ENCODE results near the gene VCPKMT. TPM values are rescaled to one million over a fixed set of nuclear protein-coding genes. Genes with fewer than 3 reads are reported as not detected.

VCPKMT gene
- polyA plus RNA-seq, 1 experiment: 3.8 TPM

DNA sequence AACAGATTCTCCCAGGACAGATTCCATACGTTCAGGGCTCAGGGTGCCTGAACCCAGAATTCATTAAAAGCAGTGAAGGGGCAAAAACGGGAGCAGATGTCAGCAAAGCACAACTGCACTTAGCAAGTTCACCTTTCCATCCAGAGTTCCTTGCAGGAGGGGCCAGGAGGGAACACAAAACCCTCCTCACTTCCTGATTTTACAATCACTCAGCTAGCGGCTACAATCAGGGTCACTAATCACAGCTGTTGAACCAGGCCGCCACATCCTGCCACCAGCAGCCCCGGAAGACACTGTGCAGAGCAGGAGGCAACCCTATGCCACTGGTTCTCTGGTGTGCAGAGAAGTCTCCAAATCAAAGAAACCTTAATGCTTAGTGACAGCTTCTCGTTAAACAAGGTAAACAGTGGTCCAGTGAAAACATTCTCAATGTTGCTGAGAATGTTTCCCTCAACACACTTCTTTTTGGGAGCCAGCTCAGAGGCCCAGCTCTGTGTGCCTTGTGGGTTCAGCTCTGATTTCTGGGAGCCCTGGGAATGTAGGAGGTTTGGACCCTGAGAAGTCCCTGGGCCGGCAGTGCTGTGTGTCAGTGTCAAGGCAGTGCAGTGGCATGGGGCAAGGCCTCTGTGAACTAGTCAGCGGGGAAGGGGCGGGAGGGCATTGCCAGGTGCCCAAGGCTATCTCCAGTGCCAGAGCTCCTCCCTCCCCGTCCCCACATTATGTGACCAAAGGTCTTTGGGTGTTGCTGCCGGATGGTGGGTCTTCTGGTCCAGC lies 54.5 kb downstream of the VCPKMT start:
- TF ChIP-seq, protein P1, sequence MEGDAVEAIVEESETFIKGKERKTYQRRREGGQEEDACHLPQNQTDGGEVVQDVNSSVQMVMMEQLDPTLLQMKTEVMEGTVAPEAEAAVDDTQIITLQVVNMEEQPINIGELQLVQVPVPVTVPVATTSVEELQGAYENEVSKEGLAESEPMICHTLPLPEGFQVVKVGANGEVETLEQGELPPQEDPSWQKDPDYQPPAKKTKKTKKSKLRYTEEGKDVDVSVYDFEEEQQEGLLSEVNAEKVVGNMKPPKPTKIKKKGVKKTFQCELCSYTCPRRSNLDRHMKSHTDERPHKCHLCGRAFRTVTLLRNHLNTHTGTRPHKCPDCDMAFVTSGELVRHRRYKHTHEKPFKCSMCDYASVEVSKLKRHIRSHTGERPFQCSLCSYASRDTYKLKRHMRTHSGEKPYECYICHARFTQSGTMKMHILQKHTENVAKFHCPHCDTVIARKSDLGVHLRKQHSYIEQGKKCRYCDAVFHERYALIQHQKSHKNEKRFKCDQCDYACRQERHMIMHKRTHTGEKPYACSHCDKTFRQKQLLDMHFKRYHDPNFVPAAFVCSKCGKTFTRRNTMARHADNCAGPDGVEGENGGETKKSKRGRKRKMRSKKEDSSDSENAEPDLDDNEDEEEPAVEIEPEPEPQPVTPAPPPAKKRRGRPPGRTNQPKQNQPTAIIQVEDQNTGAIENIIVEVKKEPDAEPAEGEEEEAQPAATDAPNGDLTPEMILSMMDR (IDR thresholded peaks at IDR 0.05; ENCODE audit: insufficient read depth, low read depth, low read length): no peak
- ChIA-PET POLR2A (interaction anchor here (1.0 kb wide), 1 partner anchor 199 kb away, joined by 3 read pairs; no protein-coding TSS in a partner anchor), CTCF (interaction anchor here (1.1 to 4.0 kb wide), 5 partner anchors 23 to 209 kb away, joined by 3 to 25 read pairs (median 4); partner anchors contain the start of gene NEMF)
- H3K27me3 ChIP-seq (ENCODE audit: control insufficient read depth, insufficient read depth, low read length): no peaks in the 10 kb centered on the region
- DNase-seq (ENCODE audit: low read depth): no peak
- no peaks in the 10 kb centered on the region for H3K36me3 ChIP-seq (ENCODE audit: control insufficient read depth, insufficient read depth, low read length)
- H3K4me3 ChIP-seq (ENCODE audit: low read depth, low read length): no peak overlapping the region

DNA sequence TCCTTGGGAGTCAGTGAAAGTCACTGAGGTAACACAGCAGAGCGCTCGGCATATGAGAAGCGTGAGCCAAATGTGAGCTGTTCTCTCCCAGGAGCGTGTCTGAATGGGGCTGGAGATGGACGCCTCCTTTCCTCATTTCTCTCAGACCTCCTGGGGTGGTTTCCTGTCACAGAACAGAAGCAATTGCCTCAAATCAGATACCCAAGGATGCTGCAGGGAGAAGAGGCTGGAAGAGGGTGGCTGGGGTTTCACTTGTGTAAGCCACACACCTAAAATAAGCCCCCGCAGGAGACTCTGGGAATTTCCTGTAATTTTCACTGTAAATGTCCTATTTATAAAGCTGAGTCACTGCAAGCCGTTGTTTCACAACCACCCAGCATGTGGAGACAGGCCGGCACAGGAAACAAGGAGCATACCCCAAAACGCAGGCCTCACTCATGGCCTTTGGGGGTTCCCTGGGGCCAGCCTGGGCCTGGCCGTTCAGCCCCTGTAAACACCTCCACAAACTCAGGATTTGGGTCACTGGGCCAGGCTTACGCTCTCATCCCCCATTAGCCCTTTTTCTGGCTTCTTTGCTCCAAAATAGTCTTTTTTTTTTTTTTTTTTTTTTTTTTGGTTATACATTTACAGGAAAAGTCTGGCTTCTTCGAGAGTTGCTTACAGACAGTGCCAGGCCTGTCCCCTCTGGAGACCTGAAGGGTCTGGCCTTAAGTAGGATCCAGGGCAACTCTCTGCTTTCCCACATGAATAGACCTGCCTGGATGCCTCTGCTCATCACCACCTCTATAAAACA lies 55.3 kb downstream of the VCPKMT start:
- CTCF ChIA-PET: interaction anchor here (0.7 to 4.0 kb wide), 9 partner anchors 16 to 209 kb away, joined by 3 to 25 read pairs (median 4); partner anchors contain the start of gene NEMF
- POLR2A ChIA-PET: interaction anchor here (1.0 kb wide), 1 partner anchor 198 kb away, joined by 3 read pairs; no protein-coding TSS in a partner anchor
- Histone ChIP-seq H3K4me3 (ENCODE audit: low read depth, low read length) (no peak overlapping the region), H3K36me3 (ENCODE audit: control insufficient read depth, insufficient read depth, low read length) (no peaks in the 10 kb centered on the region), H3K27me3 (ENCODE audit: control insufficient read depth, insufficient read depth, low read length) (no peaks in the 10 kb centered on the region)
- peak; percentile 76 for DNase-seq (ENCODE audit: low read depth)
- TF ChIP-seq, protein P1 (IDR thresholded peaks at IDR 0.05; ENCODE audit: insufficient read depth, low read depth, low read length): peak; percentile 26; the same call in 1 of the 2 replicates

DNA sequence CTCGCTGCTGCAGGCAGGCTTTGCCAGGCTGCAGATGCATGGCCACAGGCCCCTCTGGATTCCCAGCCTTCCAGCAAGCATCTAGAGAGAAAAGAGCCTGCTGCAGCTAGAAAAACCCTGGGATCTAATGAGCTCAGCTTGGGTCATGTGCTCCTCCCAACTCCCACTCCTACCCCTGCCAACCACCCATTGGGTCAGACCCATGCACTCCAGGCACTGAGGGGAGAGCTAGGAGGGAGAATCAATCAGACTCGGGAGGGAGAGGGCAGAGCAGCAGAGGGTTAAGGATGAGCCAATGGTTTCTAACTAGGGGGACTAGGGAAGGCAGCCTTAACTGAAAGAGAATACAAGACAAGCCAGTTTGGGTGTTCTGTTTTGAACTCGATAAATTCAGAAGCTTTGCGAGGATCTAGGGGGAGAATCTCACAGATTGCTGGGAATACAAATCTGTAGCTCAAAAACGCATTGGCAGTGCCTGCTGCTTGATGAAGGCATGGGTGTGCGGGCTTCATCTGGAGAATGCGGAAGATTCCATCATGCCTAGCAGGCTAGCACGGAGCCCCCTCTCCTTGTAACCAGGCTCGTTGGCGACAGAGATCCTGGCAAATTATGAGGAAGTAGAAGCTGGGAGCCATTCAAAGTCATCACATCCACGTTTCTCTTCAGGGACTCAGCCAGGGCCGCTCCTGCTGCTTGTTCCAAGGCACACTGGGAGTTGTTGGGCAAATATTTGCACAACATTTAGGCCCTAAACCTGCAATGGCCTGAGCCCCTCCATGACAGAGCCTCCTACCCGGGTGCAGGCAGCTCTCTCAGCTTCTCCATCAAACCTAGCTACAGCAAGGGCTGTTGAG lies 56.4 kb downstream of the VCPKMT start:
- TF ChIP-seq, protein P1 (IDR thresholded peaks at IDR 0.05; ENCODE audit: insufficient read depth, low read depth, low read length): no peak
- H3K4me3 ChIP-seq (ENCODE audit: low read depth, low read length): no peak overlapping the region
- ChIA-PET POLR2A (no interaction called here), CTCF (interaction anchor here (0.7 to 4.0 kb wide), 7 partner anchors 9 to 206 kb away, joined by 3 to 25 read pairs (median 4); no protein-coding TSS in a partner anchor)
- DNase-seq (ENCODE audit: low read depth): no peak
- no peaks in the 10 kb centered on the region for H3K36me3 ChIP-seq (ENCODE audit: control insufficient read depth, insufficient read depth, low read length)
- H3K27me3 ChIP-seq (ENCODE audit: control insufficient read depth, insufficient read depth, low read length): no peaks in the 10 kb centered on the region

Small RNAs within 50 kb of the gene (small RNA-seq; reads per million reads assigned to genes)
- gene RF00019 (ENCODE audit: insufficient read length, low read depth, low replicate concordance): not detected

Other genes with a start within 250 kb of the VCPKMT start
- 21.8 and 22.8 TPM in 2 replicates for gene ARF6, start 223.5 kb downstream of the VCPKMT start, polyA plus RNA-seq (2011; rRNA removed)
- gene SOS2, start 115.0 kb upstream of the VCPKMT start, polyA plus RNA-seq (2011; rRNA removed): 6.4 and 10.0 TPM in 2 replicates
- 2.3 and 2.9 TPM in 2 replicates for gene L2HGDH, start 195.7 kb upstream of the VCPKMT start, polyA plus RNA-seq (2011; rRNA removed)
- 6.8 and 11.0 TPM in 2 replicates for gene DMAC2L, start 195.8 kb upstream of the VCPKMT start, polyA plus RNA-seq (2011; rRNA removed)

All from BJ (cell line).